ENCODE data around the gene KIRREL1. TPM values are rescaled to one million over a fixed set of nuclear protein-coding genes. Genes with fewer than 3 reads are reported as not detected.

The KIRREL1 gene
- total and polyA plus RNA-seq, 7 donors: 0.92 to 57.0 (median 29.0) TPM

DNA sequence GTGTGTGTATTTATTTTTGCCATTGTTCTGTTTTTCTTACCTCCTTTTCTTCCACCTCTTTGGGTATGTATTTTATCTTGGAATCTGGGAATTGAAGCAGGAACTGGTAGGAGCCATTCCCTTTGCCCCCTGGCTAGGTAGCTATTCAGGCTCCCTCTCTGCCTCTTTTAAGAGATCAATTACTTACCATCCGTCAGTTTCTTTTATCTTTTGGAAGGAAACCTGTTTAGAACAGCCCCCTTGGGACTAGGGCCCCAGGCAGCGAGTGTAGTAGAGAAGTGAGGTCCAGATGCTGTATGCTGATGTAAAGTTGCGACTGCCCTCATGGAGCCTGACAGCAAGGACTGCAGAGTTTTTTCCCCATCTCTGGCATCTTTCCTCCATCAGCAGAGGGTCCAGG lies 41.6 kb downstream of the KIRREL1 start:
- no peak for DNase-seq
- WGBS, 2 donors: 85 to 92% methylated on average over 3 of the region's 3 CpGs
- Histone ChIP-seq H3K27ac (peak overlapping the region in 2 of 4 donors; percentile 30 to 41), H3K4me3 (no peak overlapping the region), H3K27me3 (no peaks in the 10 kb centered on the region), H3K4me1 (peaks cover 0 to 46% (median 36%) of the 10 kb centered on the region in 4 donors), H3K36me3 (peaks cover 0 to 14% (median 0%) of the 10 kb centered on the region in 4 donors), H3K9me3 (no peaks in the 10 kb centered on the region)
- intact Hi-C loops (cut with DNase I): loop anchor here (5.0 kb wide), 1 partner anchor 52 kb away; no protein-coding TSS in a partner anchor
- TF ChIP-seq EP300 (IDR thresholded peaks at IDR 0.05) (no peak), POLR2A (IDR thresholded peaks at IDR 0.05) (no peak), POLR2AphosphoS5 (IDR thresholded peaks at IDR 0.05) (no peak)
- TF ChIP-seq, protein P1, sequence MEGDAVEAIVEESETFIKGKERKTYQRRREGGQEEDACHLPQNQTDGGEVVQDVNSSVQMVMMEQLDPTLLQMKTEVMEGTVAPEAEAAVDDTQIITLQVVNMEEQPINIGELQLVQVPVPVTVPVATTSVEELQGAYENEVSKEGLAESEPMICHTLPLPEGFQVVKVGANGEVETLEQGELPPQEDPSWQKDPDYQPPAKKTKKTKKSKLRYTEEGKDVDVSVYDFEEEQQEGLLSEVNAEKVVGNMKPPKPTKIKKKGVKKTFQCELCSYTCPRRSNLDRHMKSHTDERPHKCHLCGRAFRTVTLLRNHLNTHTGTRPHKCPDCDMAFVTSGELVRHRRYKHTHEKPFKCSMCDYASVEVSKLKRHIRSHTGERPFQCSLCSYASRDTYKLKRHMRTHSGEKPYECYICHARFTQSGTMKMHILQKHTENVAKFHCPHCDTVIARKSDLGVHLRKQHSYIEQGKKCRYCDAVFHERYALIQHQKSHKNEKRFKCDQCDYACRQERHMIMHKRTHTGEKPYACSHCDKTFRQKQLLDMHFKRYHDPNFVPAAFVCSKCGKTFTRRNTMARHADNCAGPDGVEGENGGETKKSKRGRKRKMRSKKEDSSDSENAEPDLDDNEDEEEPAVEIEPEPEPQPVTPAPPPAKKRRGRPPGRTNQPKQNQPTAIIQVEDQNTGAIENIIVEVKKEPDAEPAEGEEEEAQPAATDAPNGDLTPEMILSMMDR (IDR thresholded peaks at IDR 0.05): no peak

DNA sequence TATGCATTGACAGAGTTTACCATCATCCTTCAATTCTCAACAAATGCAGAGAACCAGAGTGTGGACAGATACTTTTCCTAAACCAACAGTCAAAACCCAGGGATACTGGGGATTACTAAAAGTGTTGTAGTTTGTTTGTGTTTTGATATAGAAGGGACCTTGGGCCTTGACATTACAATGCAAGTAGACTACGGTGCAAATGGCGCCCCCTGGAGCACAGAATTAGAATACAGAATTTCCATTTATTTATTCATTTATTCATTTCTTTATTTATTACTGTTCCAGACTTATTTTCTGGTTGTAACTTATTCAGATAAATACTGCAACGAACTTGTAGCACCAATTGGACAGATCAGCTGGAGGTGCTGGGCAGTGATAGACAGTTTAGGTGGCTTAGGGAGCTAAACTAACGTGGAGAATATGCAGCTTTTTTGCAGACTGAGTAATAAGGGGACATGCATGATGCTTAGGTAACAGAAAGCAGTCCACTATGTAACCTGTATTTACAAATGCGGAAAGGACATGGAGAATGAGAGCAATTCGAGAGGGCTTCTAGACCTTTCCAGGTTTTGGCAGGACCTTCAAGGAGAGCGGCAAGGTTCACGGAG lies 42.6 kb downstream of the KIRREL1 start:
- Histone ChIP-seq H3K27me3 (no peaks in the 10 kb centered on the region), H3K4me3 (no peak overlapping the region), H3K9me3 (no peaks in the 10 kb centered on the region), H3K36me3 (peaks cover 0 to 9% (median 0%) of the 10 kb centered on the region in 4 donors), H3K4me1 (peaks cover 0 to 46% (median 38%) of the 10 kb centered on the region in 4 donors), H3K27ac (peak overlapping the region in 2 of 4 donors; percentile 30 to 41)
- intact Hi-C loops (cut with DNase I): loop anchor here (1.0 to 5.0 kb wide), 2 partner anchors 44 to 51 kb away; no protein-coding TSS in a partner anchor
- WGBS, 2 donors: 58 to 59% methylated on average over 8 of the region's 8 CpGs
- TF ChIP-seq, protein P1 (IDR thresholded peaks at IDR 0.05): peak; percentile 69 to 74 (median 72)
- TF ChIP-seq POLR2A (IDR thresholded peaks at IDR 0.05): no peak
- DNase-seq: no peak

DNA sequence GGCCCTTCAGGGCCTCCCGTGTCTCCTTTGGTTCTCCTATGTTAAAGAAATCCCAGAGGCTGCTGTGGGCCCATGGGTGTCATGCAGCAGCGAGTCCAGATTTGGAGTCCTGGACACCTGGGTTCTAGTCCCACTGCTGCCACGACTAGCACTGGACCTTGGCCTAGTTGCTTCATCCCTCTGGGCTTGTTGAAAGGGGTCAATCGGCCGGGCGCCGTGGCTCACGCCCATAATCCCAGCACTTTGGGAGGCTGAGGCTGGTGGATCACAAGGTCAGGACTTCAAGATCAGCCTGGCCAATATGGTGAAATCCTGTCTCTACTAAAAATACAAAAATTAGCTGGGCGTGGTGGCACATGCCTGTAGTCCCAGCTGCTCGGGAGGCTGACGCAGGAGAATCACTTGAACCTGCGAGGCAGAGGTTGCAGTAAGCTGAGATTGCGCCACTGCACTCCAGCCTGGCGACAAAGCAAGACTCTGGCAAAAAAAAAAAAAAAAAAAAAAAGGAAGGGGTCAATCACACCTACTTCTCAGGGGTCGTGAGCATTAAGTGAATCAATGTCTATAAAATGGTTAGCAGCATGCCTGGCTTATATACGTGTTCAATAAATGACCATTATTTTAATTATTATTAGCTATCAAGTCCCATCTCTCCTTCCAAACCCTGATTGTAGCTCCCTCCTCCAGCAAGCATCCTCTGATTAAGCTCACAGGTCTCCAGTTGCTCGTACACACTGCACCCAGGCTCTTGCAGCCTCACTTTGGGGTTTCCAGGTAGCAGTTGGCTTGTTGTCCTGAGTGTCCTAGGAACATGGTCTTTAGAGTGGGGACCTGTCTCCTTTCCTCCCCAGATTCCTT lies 43.8 kb downstream of the KIRREL1 start:
- no peaks in the 10 kb centered on the region for H3K36me3 ChIP-seq
- no peak for DNase-seq
- no peaks in the 10 kb centered on the region for H3K27me3 ChIP-seq
- no peaks in the 10 kb centered on the region for H3K9me3 ChIP-seq
- peak overlapping the region in 1 of 4 donors; percentile 46 for H3K27ac ChIP-seq
- 85 to 87% methylated on average over 17 of the region's 17 CpGs for WGBS, 2 donors
- H3K4me3 ChIP-seq: no peak overlapping the region
- intact Hi-C loops (cut with DNase I): loop anchor here (5.0 kb wide), 1 partner anchor 50 kb away; no protein-coding TSS in a partner anchor
- H3K4me1 ChIP-seq: peaks cover 0 to 46% (median 42%) of the 10 kb centered on the region in 4 donors
- TF ChIP-seq POLR2A (IDR thresholded peaks at IDR 0.05): no peak
- no peak for TF ChIP-seq EP300 (IDR thresholded peaks at IDR 0.05)
- TF ChIP-seq, protein P1 (IDR thresholded peaks at IDR 0.05): no peak
- TF ChIP-seq POLR2AphosphoS5 (IDR thresholded peaks at IDR 0.05): no peak

DNA sequence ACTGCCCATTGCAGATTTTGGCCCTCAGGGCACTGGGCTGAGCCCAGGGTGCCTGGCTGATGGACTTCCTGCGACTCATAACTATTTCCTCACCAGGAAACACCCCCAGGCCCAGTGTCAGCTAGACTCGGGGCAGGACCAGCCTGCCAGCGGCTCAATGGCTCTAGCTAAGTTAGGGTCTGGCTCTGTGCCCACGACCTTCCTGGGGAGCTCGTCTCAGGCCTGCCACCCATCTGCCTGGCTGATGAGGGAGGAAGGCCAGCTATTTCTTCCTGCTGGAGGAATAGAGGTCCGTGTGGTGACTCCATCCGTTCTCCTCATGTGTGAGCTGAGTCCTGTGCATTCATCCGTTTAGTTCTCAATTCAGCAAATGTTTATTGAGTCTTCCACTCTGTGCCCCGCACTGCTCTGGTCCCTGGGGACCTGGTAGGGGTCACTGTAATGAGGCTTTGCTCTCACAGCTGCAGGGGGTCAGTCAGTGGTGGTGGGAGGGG lies 44.5 kb downstream of the KIRREL1 start:
- peaks cover 0 to 46% (median 44%) of the 10 kb centered on the region in 4 donors for H3K4me1 ChIP-seq
- H3K36me3 ChIP-seq: no peaks in the 10 kb centered on the region
- H3K27me3 ChIP-seq: no peaks in the 10 kb centered on the region
- H3K27ac ChIP-seq: peak overlapping the region in 2 of 4 donors; percentile 1 to 46
- WGBS, 2 donors: 53 to 66% methylated on average over 9 of the region's 9 CpGs
- H3K9me3 ChIP-seq: no peaks in the 10 kb centered on the region
- intact Hi-C loops (cut with DNase I): loop anchor here (5.0 kb wide), 1 partner anchor 49 kb away; no protein-coding TSS in a partner anchor
- no peak for DNase-seq
- TF ChIP-seq, protein P1 (IDR thresholded peaks at IDR 0.05): no peak
- TF ChIP-seq EP300 (IDR thresholded peaks at IDR 0.05) (no peak), POLR2A (IDR thresholded peaks at IDR 0.05) (no peak), POLR2AphosphoS5 (IDR thresholded peaks at IDR 0.05) (no peak)
- no peak overlapping the region for H3K4me3 ChIP-seq
